Stimulated activated CD4-positive, alpha-beta T cell treated with anti-CD3 and anti-CD28 coated beads, Interleukin-15, amount 100 ng/mL, for 1 hour (primary cell): Measurements from ENCODE around the gene NEK10.

Source experiments
- DNase-seq, 2 donors: peaks; one replicate each; pipeline ENCODE4 v3.0.0-alpha.2; 2020; ENCODE audit warnings: low read depth in 1 of 2, low spot score in 1 of 2

NEK10 gene

GRCh38 chr3:27072810-27073651, 296.2 kb downstream of the NEK10 start:
- no peak for DNase-seq

- DNase-seq: no peak
Measured at GRCh38 chr3:27060336-27060735, 308.8 kb downstream of the NEK10 start.
